Prostate gland (tissue), 2 donors: ENCODE measurements around the gene SRD5A1.

Source experiments
- POLR2A ChIP-seq: fragments of 450-650 bp; IDR thresholded peaks from one replicate; pipeline ENCODE4 v1.6.1; 2016; ENCODE audit warnings: antibody characterized with exemption, mild to moderate bottlenecking
- POLR2AphosphoS5 ChIP-seq: sonication (generic); formaldehyde crosslinking; IDR thresholded peaks from one replicate; pipeline ENCODE4 v1.6.1; 2017; ENCODE audit warnings: antibody characterized with exemption
- TF ChIP-seq, protein P1 (sequence below), 4 experiments: fragments of 200-600 bp in 2 of 4; fragments of 450-650 bp in 2 of 4; sonication (generic) in 2 of 4; IDR thresholded peaks; 1 replicate in 3 of 4; 2 replicates in 1 of 4; pipeline ENCODE4 v1.5.1; 2016 to 2019; ENCODE audit warnings: antibody characterized with exemption in 4 of 4, mild to moderate bottlenecking in 2 of 4, moderate library complexity in 2 of 4

DNA sequence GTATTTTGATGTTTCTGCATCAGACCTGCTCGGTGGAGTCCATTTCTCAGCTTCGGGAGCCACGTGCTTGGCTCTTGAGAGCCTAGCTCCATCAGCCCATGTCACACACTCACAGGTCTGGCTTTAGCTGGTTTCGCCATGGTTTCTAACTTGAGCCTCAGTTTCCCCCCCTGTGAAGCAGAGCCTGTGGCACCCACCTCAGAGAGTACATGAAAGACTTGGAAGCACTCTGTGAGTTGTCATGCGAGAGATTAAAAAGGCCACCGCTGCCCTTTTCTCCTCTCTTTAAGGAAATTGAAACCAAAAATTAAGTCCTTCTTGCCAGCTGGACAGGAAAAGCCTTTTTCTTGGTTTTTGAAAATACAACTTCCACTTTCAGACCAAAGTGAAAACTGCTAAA, 88.8 kb downstream of the SRD5A1 start:
- TF ChIP-seq, protein P1, sequence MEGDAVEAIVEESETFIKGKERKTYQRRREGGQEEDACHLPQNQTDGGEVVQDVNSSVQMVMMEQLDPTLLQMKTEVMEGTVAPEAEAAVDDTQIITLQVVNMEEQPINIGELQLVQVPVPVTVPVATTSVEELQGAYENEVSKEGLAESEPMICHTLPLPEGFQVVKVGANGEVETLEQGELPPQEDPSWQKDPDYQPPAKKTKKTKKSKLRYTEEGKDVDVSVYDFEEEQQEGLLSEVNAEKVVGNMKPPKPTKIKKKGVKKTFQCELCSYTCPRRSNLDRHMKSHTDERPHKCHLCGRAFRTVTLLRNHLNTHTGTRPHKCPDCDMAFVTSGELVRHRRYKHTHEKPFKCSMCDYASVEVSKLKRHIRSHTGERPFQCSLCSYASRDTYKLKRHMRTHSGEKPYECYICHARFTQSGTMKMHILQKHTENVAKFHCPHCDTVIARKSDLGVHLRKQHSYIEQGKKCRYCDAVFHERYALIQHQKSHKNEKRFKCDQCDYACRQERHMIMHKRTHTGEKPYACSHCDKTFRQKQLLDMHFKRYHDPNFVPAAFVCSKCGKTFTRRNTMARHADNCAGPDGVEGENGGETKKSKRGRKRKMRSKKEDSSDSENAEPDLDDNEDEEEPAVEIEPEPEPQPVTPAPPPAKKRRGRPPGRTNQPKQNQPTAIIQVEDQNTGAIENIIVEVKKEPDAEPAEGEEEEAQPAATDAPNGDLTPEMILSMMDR (IDR thresholded peaks at IDR 0.05): no peak
- TF ChIP-seq POLR2A (no peak), POLR2AphosphoS5 (no peak)
